GM21390 (cell line): ENCODE results near the gene GKN2.
"Not testable (repeated sequence)": the region's sequence is repeated elsewhere in the genome, so short reads cannot be mapped to it uniquely, and the experiment has no call there.

Source experiments
- ATAC-seq: cut with Tn5 transposase; IDR thresholded peaks from one replicate; pipeline ENCODE4 v1.9.1; 2021; ENCODE audit not compliant: unreplicated experiment

The GKN2 gene

DNA sequence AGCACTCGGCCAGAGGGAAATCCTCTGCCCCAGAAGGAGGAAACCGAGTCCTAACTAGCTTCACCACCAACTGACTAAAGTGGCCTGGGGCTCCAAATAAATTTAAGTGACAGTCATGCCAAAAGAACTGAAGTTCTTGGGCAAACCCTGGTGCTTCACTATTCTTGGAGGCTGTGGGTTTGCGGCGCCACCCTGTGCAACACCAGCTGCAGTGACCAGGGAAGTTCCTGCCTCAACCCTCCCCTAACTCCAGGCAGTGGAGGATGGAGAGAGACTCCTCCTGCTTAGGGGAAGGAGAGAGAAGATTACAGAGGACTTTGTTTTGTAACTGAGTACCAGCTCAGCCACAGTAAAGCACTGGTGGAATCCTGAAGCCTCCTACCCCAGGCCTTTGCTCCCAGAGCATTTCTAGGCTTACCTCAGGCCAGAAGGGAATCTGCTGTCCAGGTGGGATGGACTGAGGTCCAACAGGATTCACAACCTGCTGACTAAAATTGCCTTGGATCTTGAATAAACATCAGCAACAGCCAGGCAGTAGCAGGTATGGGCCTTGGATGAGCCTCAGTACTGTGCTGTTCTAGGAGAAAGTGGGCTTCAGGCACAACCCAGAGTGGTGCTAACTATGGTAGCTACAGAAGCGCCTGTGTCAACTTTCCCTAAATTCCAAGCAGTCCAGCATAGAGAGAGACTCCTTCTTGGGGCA, 52.0 kb downstream of the GKN2 start:
- no peak for ATAC-seq

- ATAC-seq = not testable (repeated sequence)
Measured at GRCh38 chr2:68895981-68896380, 56.7 kb downstream of the GKN2 start.
